Measurements from ENCODE around the gene RAPGEF6. TPM values are rescaled to one million over a fixed set of nuclear protein-coding genes. Genes with fewer than 3 reads are reported as not detected.
"Not testable (repeated sequence)": the region's sequence is repeated elsewhere in the genome, so short reads cannot be mapped to it uniquely, and the experiment has no call there.

The RAPGEF6 gene, protein sequence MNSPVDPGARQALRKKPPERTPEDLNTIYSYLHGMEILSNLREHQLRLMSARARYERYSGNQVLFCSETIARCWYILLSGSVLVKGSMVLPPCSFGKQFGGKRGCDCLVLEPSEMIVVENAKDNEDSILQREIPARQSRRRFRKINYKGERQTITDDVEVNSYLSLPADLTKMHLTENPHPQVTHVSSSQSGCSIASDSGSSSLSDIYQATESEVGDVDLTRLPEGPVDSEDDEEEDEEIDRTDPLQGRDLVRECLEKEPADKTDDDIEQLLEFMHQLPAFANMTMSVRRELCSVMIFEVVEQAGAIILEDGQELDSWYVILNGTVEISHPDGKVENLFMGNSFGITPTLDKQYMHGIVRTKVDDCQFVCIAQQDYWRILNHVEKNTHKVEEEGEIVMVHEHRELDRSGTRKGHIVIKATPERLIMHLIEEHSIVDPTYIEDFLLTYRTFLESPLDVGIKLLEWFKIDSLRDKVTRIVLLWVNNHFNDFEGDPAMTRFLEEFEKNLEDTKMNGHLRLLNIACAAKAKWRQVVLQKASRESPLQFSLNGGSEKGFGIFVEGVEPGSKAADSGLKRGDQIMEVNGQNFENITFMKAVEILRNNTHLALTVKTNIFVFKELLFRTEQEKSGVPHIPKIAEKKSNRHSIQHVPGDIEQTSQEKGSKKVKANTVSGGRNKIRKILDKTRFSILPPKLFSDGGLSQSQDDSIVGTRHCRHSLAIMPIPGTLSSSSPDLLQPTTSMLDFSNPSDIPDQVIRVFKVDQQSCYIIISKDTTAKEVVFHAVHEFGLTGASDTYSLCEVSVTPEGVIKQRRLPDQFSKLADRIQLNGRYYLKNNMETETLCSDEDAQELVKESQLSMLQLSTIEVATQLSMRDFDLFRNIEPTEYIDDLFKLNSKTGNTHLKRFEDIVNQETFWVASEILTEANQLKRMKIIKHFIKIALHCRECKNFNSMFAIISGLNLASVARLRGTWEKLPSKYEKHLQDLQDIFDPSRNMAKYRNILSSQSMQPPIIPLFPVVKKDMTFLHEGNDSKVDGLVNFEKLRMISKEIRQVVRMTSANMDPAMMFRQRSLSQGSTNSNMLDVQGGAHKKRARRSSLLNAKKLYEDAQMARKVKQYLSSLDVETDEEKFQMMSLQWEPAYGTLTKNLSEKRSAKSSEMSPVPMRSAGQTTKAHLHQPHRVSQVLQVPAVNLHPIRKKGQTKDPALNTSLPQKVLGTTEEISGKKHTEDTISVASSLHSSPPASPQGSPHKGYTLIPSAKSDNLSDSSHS (N-terminal part only)
- 1 to 10 TPM; 1.2 to 3.2 (median 1.9) TPM for polyA plus RNA-seq

DNA sequence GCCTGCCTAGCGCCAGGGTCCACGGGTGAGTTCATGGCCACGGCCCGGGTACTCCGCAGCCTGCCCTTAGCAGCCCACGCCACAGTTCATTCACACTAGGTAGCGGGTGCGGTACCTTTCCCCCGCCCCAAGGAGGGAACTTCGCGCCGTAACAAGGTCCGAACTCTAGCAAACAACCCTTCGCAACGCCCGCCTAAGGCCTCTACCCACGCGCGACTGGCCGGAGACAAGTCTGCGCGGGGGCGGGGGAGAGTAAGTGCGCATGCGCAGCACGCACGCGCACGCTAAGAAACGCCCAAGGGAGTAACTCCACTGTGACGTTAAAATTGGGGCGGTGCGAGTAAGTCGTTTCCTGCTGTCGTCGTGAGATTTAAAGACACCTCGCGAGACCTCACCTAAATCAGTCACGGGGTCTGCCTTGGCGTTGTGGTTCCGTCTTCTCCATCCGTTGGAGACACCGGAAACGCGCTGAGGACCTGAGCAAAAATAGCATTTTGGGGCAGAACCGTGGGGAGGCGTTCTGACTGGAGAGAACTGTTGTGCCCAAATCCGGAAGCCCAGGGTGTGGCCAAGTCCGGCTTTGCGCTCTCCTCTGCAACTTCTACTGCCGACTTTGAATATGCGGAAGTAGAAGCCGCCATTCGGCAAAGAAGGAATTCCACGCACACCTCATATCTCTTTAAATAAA, at the start of gene RAPGEF6:
Gene RAPGEF6 (minus strand): TSS at position 234 of the 688 bp plus-strand sequence. CDS start 199 bp downstream, at position 35.
- WGBS, 3 donors: 0 to 1% (median 0%) methylated on average over 53 to 55 of the region's 55 CpGs
- H3K27ac ChIP-seq (ENCODE audit: low read depth, low read length): peak within 1 kb of the TSS; percentile 98

DNA sequence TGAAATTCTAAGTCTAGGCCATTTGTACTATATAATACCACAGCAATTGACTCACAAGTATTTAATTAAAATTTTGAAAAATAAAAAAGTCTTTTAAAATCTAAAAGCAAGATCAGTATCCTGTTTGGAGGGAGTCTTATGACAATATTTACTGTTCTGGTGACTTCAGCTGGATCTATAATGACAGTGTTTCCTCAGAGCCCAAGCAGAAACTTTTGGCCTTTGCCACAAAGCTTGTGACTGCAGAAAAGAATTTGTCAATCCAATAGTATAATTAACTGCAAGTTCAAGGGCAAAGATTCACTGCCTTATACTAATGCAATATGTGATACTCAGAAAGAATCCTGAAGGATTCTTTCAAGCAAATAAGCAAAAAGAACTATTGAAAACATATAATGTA, 49.6 kb upstream of the RAPGEF6 start:
- H3K27ac ChIP-seq (ENCODE audit: low read depth, low read length): no peak overlapping the region

DNA sequence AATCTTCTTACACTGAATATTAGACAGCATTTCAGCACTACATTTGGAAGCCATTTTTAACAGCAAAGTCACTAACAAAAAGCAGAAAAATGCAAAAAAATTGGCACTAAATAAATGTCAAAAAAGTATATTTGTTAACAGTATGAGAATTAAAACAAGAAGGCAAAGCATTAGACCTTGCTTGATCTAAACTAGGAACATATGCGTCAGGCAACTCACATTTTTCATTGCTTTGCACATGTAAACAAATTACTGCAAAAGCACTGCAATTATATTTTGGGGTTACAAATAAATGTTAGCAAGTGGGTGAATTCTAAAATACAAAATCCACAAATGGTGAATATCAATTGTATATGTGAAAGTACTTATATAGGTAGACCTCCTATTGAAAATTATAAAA, 49.0 kb upstream of the RAPGEF6 start:
- 90 to 99% (median 94%) methylated on average over 1 of the region's 1 CpG for WGBS, 3 donors
- no peak overlapping the region for H3K27ac ChIP-seq (ENCODE audit: low read depth, low read length)

DNA sequence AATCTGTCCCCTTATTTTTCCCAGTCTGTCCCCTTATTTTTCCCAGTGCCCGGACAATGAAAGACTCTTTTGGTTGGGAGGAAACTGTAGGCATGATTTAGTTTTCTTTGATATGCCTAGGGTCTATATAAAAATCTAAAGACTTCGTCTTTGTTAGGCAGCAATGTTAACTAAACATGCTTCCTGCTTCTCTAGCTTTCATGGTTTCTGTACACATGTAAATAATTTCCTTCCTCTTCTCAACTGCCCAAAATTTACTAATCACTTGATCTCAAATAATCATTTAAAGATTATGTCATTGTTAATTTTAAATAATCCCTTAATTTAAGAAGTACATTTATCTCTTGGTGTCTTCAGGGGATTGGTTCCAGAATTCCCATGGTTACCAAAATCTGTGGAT, 47.8 kb upstream of the RAPGEF6 start:
- no peak overlapping the region for H3K27ac ChIP-seq (ENCODE audit: low read depth, low read length)
- WGBS, 3 donors: 55 to 89% (median 64%) methylated on average over 2 of the region's 2 CpGs

DNA sequence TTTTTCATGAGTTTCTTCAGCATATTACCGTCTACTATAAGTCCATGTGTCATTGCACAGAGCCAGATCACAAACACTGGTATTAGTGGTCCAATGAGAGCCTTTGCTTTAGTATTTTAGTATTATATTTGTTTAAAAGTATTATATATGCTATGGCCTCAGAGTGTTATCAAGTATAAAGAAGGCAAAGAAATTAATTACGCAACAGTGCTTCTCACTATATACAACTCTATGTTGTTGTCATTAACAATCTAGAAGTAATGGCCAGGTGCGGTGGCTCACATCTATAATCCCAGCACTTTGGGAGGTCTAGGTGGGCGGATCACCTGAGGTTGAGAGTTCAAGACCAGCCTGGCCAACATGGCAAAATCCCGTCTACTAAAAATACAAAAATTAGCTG, 47.1 kb upstream of the RAPGEF6 start:
- 97 to 99% (median 97%) methylated on average over 5 of the region's 5 CpGs for WGBS, 3 donors
- no peak overlapping the region for H3K27ac ChIP-seq (ENCODE audit: low read depth, low read length)

DNA sequence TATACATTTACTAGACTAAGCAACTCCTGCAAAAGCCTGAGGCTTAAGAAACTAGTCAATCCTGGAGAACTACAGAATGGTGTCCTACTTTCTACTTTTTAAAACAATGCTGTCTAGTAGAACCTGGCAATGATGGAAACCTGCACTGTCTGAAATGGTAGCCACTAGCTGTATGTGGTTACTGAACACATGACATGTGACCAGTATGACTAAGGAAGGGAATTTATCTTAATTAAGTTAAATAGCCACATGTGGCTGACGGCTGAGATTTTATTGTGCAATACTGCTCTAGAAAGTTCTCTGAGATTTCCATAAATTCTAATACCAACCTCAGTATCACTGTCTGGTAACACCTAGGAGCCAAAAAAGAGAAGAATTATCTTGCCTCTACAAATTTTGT, 44.9 kb upstream of the RAPGEF6 start:
- 38 to 47% (median 39%) methylated on average over 1 of the region's 1 CpG for WGBS, 3 donors
- H3K27ac ChIP-seq (ENCODE audit: low read depth, low read length): no peak overlapping the region

DNA sequence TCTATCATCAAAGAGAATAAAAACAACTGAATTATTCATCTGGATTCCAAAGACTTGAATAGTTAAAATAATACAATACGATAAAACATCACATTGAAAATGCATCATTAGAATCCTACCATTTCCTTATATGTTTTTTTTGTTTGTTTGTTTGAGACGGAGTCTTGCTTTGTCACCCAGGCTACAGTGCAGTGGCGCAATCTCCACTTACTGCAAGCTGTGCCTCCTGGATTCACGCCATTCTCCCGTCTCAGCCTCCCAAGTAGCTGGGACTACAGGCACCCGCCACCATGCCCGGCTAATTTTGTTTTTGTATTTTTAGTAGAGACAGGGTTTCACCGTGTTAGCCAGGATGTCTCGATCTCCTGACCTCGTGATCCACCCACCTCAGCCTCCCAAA, 43.2 kb upstream of the RAPGEF6 start:
- WGBS, 3 donors: 89 to 98% (median 92%) methylated on average over 7 to 8 of the region's 10 CpGs
- H3K27ac ChIP-seq (ENCODE audit: low read depth, low read length): not testable (repeated sequence)

DNA sequence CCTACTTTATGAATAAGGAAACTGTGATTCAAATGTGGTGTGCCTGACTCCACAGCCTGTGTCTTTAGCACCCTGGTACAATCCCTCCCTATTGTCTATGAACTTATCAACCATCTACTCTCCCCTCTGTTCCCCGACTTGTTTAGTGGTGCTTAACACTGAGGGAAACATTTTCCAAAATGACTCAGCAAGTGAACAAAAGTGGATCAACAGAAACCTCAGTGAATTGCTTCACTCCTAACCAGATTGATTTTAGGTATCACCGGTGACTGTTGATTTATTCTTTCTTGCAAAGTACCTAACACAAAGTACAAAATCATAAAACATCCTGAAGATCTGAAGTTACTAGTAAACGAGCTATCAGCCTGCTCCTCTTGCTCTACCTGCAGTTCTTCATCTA, 42.1 kb upstream of the RAPGEF6 start:
- 78 to 95% (median 89%) methylated on average over 3 of the region's 3 CpGs for WGBS, 3 donors
- no peak overlapping the region for H3K27ac ChIP-seq (ENCODE audit: low read depth, low read length)

DNA sequence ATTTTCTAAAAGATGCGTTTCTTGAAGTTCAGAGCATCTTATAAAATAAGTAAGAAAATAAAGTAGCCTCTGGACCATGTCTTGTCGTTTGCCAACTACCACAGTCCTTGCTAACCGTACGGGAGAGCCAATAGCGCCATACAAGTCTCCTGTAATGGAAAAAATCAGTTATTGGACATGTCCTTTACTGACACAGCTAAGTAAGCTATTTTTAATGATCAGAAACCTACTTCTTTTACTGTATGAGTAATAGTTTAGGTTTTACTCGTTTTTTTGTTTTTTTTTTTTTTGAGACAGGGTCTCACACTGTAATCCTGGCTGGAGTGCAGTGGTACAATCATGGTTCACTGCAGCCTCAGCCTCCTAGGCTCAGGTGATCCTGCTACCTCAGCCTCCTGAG, 37.7 kb upstream of the RAPGEF6 start:
- 60 to 78% (median 72%) methylated on average over 6 of the region's 6 CpGs for WGBS, 3 donors
- H3K27ac ChIP-seq (ENCODE audit: low read depth, low read length): no peak overlapping the region

DNA sequence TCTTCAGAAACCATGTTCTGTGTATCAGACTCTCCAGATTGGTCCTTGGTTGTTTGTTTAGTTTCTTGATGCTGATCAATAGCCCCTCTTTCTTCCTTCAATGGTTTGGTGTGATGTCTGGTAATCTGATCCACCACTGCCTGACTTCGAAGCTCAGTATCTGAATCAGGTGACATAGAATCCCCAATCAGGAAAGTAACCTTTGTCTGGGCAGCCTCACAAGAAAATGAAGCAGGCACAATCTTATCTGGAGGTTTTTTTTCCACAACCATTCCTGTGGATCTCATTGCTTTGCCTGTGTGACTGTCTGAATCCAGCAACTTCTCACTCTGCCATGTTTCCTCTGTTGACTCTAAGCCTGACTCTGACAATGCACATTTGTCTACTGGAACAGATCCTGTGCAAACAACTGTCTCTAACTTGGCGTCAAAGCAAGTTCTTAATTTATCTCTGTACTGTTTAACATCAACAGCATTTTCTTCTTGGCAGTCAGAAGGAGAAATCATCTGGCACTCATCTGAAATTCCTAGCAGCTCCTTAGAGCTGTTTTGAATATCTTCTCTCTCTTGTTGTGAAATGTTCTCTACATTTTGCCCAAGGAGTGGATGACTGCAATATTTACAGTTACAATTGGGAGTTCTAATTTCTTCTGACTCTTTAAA, 37.1 kb upstream of the RAPGEF6 start:
- WGBS, 3 donors: 8 to 67% (median 40%) methylated on average over 2 of the region's 2 CpGs
- H3K27ac ChIP-seq (ENCODE audit: low read depth, low read length): no peak overlapping the region

DNA sequence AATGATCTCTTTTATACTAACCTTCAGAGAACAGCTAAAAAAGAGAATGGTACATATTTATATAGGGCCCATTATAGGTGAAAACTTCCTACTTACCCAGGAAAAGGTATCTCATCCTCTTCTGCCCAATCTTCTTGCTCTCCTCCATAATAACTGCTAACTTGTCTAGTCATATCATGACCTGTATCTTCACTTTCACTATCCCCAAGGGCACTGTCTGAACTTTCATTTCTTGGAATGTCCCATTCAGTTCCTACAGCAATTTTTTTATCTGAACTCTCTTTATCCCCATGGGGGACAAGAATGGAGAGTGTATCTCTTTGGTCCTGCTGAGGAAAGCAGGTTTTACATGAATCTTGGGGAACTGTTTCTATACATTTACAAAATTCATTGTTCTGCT, 36.4 kb upstream of the RAPGEF6 start:
- H3K27ac ChIP-seq (ENCODE audit: low read depth, low read length): no peak overlapping the region

DNA sequence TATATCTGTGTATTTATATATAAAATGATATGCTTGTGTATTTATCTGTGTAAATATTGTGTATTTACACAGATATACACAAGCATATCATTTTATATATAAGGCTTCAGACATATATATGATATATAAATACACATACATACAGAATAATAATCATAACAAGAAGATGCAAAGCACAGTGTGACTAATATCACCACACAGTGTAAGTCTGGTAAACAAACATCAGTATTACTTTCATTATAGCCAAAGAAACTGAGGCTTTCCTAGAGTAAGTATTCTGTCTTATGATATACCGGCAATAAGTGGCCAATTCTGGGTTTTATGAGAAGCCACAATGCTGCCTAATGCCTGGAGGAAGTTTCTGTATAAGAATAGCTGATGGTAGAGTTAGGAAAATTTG, 29.9 kb upstream of the RAPGEF6 start:
- 90 to 97% (median 97%) methylated on average over 1 of the region's 1 CpG for WGBS, 3 donors
- no peak overlapping the region for H3K27ac ChIP-seq (ENCODE audit: low read depth, low read length)

DNA sequence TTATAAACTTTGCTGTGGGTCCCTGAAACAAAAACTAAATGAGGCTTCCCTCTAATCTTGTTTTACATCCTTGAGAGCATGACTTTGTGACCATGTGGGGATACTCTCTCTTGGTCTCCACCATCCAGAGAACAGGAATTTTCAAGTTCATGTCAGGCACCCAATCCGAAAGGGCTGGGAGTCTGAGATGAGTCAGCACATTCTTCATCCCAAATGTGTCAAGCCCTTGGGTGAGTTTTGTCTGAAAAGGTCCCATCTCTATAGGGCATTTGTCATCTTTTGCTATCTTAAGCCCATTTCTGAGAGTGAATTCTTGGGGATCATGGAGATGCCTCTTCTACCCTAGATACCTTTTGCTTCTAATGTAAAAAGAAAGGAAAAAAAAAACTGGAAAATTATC, 26.9 kb upstream of the RAPGEF6 start:
- 96 to 97% (median 96%) methylated on average over 1 of the region's 1 CpG for WGBS, 3 donors
- no peak overlapping the region for H3K27ac ChIP-seq (ENCODE audit: low read depth, low read length)

DNA sequence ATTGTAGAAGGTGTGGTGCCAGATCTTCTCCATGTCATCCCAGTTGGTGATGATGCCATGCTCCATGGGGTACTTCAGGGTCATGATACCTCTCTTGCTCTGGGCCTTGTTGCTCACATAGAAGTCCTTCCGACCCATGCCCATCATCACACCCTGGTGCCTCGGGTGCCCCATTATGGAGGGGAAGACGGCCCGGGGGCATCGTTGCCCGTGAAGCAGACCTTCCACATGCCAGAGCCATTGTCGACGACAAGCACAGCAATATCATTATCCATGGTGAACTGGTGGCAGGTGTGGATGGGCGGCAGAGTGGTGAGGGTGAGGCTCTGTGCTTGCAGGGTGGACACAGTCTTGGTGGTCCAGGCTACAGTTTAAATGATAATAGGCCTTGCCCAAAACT, 24.8 kb upstream of the RAPGEF6 start:
- no peak overlapping the region for H3K27ac ChIP-seq (ENCODE audit: low read depth, low read length)
- WGBS, 3 donors: 97 to 99% (median 98%) methylated on average over 9 of the region's 9 CpGs

DNA sequence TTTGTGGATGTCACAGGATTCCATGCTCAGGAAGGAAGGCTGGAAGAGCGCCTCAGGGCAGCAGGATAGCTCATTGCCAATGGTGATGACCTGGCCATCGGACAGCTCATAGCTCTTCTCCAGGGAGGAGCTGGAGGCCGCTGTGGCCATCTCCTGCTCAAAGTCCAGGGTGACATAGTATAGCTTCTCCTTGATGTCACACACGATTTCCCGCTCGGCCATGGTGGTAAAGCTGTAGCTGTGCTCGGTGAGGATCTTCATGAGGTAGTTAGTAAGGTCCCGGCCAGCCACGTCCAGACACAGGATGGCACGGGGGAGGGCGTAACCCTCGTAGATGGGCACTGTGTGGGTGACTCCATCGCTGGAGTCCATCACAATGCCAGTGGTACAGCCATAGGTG, 24.3 kb upstream of the RAPGEF6 start:
- 97 to 98% (median 98%) methylated on average over 13 of the region's 13 CpGs for WGBS, 3 donors
- H3K27ac ChIP-seq (ENCODE audit: low read depth, low read length): no peak overlapping the region

DNA sequence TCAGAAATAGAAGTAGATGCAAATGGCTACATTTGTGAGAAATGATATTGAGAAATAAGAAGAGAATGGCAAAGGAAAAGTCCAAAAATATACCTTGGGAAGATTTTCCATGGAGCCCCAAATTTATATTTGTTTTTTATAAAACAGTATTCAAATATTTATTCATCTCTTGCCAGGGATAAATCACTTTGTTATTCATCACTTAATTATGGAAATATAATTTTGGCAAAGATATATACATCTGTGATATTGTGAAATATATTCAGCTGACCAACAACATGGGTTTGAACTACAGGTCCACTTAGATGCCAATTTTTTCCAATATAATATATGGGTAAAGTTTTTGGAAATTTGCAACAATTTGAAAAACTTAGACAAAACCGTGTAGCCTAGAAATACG, 19.7 kb upstream of the RAPGEF6 start:
- no peak overlapping the region for H3K27ac ChIP-seq (ENCODE audit: low read depth, low read length)
- WGBS, 3 donors: 88 to 94% (median 92%) methylated on average over 2 of the region's 2 CpGs

DNA sequence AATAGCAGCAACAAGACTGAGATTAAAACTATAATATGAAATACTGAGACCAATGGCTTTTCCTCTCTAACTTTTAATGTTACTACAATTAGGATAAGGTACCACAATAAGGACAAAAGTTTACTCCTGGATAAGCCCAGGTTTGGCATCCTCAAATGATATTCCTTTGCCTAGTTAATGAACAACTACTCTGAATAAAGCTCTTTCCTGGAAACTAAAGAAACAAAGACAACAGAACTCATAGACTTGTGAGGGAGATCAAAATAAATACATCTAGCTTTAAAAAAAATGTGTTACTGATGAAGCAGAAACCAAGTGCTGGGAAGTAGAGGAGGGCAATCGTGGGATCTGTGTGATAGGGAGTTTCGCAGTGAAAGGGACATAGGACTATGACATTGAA, 19.3 kb upstream of the RAPGEF6 start:
- no peak overlapping the region for H3K27ac ChIP-seq (ENCODE audit: low read depth, low read length)
- WGBS, 3 donors: 73 to 97% (median 88%) methylated on average over 2 of the region's 2 CpGs

DNA sequence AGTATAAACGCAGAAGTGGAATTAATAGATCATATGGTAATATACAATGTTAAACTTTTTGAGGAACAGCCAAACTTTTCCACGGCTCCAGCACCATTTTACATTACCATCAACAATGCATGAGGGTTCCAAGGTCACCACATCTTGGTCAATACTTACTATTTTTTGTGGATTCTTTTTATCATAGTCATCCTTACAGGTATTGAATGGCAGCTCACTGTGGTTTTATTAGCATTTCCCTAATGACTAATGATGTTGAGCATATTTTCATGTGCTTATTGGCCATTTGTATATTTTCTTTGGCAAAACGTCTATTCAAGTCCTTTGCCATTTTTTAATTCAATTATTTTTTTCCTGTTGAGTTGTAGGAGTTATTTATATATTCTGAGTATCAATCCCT, 14.1 kb upstream of the RAPGEF6 start:
- H3K27ac ChIP-seq (ENCODE audit: low read depth, low read length): no peak overlapping the region
- WGBS, 3 donors: 93 to 95% (median 93%) methylated on average over 3 of the region's 3 CpGs
